Stimulated activated CD4-positive, alpha-beta T cell treated with anti-CD3 and anti-CD28 coated beads, TNF-alpha, amount 100 ng/mL, for 4 hours (primary cell): ENCODE measurements around the gene CUL4B.
"Not testable (repeated sequence)": the region's sequence is repeated elsewhere in the genome, so short reads cannot be mapped to it uniquely, and the experiment has no call there.

Experiments
- DNase-seq, 3 experiments: peaks; one replicate each; pipeline ENCODE4 v3.0.0-alpha.2; 2020; ENCODE audit warnings: low read depth in 3 of 3

The CUL4B gene

DNA sequence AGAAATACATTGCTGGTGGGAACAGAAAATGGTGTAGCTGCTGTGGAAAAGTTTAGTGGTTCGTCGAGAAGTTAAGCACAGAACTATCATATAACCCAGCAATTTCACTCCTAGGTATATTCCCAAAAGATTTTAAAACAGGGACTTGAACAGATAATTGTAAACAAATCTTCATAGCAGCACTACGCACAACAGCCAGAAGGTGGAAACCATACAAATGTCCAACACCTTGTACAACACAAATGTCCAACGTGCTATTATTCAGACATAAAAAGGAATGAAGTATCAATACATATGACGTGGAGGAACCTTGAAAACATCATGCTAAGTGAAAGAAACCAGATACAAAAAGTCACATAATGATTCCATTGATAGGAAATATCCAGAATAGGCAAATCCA is 37.9 kb downstream of the CUL4B start:
- no peak for DNase-seq

GRCh38 chrX:120517936-120518335 is 42.8 kb downstream of the CUL4B start:
- no peak for DNase-seq

DNA sequence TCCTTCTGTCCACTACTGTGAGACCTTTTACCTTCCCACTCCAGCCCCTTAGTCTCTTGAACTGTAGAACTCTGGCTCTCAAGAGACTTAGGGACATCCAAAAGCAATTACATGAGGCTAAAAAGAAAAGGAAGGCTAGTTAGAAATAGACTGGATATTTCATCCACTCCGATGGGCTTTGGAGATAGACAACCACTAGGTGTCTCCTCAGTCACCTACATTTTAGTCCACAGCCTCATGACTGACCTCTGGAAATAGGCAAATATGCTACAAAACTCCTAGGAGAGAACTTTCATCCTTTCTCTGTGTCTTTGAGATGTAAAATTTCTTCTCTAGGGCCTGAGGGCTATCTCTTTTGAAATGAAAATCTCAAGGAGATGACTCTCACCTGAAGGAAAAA is 46.5 kb downstream of the CUL4B start:
- no peak for DNase-seq

GRCh38 chrX:120512627-120513026 is 48.1 kb downstream of the CUL4B start:
- DNase-seq: no peak

DNA sequence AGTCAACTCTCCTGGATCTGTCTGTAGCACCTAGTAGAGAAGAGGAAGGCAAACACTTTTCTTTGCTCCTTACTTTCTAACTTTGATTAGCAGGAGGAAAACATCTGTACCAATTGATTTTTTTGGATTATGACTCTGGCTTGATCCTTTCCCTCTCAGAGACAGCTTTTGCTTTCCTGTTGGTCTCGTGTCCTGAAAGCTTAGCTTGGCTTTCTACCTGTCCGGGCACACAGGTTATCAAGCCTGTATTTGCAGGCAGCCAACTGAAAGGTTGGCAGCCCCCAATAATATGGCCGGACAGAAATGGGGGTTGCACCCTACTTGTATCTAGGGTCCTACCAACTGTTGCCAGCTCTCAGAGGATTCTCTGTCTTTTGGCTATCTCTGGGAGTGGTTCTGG is 48.5 kb downstream of the CUL4B start:
- no peak for DNase-seq

- no peak for DNase-seq
Observed at GRCh38 chrX:120504569-120504968, 56.2 kb downstream of the CUL4B start.

GRCh38 chrX:120499301-120500072 is 61.3 kb downstream of the CUL4B start:
- DNase-seq: no peak

- not testable (repeated sequence) for DNase-seq
Observed at GRCh38 chrX:120490119-120490518, 70.6 kb downstream of the CUL4B start.

- DNase-seq: no peak
Observed at GRCh38 chrX:120486786-120487185, 74.0 kb downstream of the CUL4B start.

- peak in 2 of 3 experiments; percentile 25 to 33 for DNase-seq
Observed at GRCh38 chrX:120485638-120486520, 74.9 kb downstream of the CUL4B start.

GRCh38 chrX:120485315-120485637 is 75.5 kb downstream of the CUL4B start:
- DNase-seq: no peak

- no peak for DNase-seq
Observed at GRCh38 chrX:120477453-120477852, 83.3 kb downstream of the CUL4B start.

- DNase-seq: no peak
Observed at GRCh38 chrX:120476714-120477113, 84.0 kb downstream of the CUL4B start.

- DNase-seq: not testable (repeated sequence)
Observed at GRCh38 chrX:120475447-120475846, 85.3 kb downstream of the CUL4B start.
